Cardiac muscle cell (in vitro differentiated cells and primary cell): ENCODE results near the gene ID2. TPM values are rescaled to one million over a fixed set of nuclear protein-coding genes. Genes with fewer than 3 reads are reported as not detected.

Source experiments
- DNase-seq, 2 donors: peaks; one replicate each; pipeline versions ENCODE4 v3.0.0 to v3.0.0-alpha.2; 2010 to 2017; ENCODE audit warnings: low read depth in 1 of 2, low spot score in 1 of 2
- H3K27ac ChIP-seq: fragments of 200-600 bp; sonication (generic); 2 replicates; pipeline ENCODE4 v1.5.1; 2016
- H3K27me3 ChIP-seq: fragments of 200-600 bp; sonication (generic); 2 replicates; pipeline ENCODE4 v1.6.0; 2016; ENCODE audit warnings: control low read depth
- H3K36me3 ChIP-seq: fragments of 200-600 bp; sonication (generic); 2 replicates; pipeline ENCODE4 v1.5.1; 2016; ENCODE audit warnings: control low read depth
- H3K4me1 ChIP-seq: fragments of 200-600 bp; sonication (generic); 2 replicates; pipeline ENCODE4 v1.8.1; 2017; ENCODE audit warnings: low read depth, mild to moderate bottlenecking, mixed run types
- H3K4me3 ChIP-seq: fragments of 200-600 bp; sonication (generic); 2 replicates; pipeline ENCODE4 v1.5.1; 2016; ENCODE audit warnings: mild to moderate bottlenecking
- H3K9me3 ChIP-seq: fragments of 200-600 bp; sonication (generic); 2 replicates; pipeline ENCODE4 v1.5.1; 2017; ENCODE audit warnings: low read depth, mild to moderate bottlenecking, control low read depth
- polyA plus RNA-seq: library from polyadenylated mRNA; unstranded; fragments of >200 nt; fragmentation: Nextera tagmentation; extraction: Ambion mirVana; gene quantifications from 2 replicates; pipeline ENCODE4 v1.2.1, GENCODE V29; 2016
- total RNA-seq: library from RNA; depleted of rRNA; stranded (reverse); fragments of >200 nt; gene quantifications from 2 replicates; pipeline ENCODE4 v1.2.3, GENCODE V29; 2016
- TF ChIP-seq, protein P1 (sequence below): IDR thresholded peaks from 2 replicates; pipeline ENCODE4 v1.5.1; 2012; ENCODE audit warnings: low read depth, mild to moderate bottlenecking, low read length

The ID2 gene
- total and polyA plus RNA-seq, 2 experiments from 2014 or later: 409 to 780 TPM

DNA sequence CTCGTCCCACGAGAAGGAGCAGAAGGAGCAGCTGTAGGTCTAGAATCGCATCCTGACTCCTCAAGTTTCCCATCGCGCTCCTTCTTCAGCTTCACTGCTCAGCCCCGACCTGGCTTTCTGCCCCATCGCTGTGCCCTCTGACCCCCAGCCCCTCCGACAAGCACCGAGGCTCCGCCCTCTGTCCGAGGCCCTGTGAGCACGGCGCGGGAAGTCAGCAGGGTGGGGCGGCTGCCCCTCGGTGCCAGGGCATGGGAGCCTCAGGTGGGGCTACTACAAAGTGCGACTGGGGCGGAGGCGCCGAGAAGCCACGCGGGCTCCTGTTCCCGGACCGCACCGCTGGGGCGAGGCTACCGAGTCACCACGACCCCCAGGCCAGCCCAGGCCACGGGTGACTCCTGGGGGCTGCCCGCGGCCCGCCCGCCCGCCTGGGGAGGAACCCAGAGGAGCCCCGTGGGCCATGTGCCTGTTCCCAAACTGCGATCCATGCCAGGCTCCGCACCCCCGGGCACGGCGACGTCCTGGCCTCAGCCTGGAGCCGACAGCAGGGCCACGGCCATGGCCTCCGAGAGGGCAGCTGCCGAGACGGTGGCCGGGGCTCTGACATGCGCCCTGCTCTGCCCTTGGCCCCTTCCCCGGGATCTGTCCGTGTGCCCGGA lies 36.6 kb upstream of the ID2 start:
- no peak overlapping the region for H3K27ac ChIP-seq
- TF ChIP-seq, protein P1, sequence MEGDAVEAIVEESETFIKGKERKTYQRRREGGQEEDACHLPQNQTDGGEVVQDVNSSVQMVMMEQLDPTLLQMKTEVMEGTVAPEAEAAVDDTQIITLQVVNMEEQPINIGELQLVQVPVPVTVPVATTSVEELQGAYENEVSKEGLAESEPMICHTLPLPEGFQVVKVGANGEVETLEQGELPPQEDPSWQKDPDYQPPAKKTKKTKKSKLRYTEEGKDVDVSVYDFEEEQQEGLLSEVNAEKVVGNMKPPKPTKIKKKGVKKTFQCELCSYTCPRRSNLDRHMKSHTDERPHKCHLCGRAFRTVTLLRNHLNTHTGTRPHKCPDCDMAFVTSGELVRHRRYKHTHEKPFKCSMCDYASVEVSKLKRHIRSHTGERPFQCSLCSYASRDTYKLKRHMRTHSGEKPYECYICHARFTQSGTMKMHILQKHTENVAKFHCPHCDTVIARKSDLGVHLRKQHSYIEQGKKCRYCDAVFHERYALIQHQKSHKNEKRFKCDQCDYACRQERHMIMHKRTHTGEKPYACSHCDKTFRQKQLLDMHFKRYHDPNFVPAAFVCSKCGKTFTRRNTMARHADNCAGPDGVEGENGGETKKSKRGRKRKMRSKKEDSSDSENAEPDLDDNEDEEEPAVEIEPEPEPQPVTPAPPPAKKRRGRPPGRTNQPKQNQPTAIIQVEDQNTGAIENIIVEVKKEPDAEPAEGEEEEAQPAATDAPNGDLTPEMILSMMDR: no peak
- H3K36me3 ChIP-seq: no peaks in the 10 kb centered on the region
- H3K4me3 ChIP-seq: no peak overlapping the region
- no peaks in the 10 kb centered on the region for H3K4me1 ChIP-seq
- H3K27me3 ChIP-seq: no peaks in the 10 kb centered on the region
- H3K9me3 ChIP-seq: no peaks in the 10 kb centered on the region
- DNase-seq: no peak

GRCh38 chr2:8646731-8647461 lies 35.0 kb upstream of the ID2 start:
- H3K4me3 ChIP-seq: no peak overlapping the region
- H3K4me1 ChIP-seq: no peaks in the 10 kb centered on the region
- TF ChIP-seq, protein P1: no peak
- no peaks in the 10 kb centered on the region for H3K9me3 ChIP-seq
- H3K27me3 ChIP-seq: no peaks in the 10 kb centered on the region
- H3K36me3 ChIP-seq: no peaks in the 10 kb centered on the region
- H3K27ac ChIP-seq: no peak overlapping the region
- DNase-seq: no peak

DNA sequence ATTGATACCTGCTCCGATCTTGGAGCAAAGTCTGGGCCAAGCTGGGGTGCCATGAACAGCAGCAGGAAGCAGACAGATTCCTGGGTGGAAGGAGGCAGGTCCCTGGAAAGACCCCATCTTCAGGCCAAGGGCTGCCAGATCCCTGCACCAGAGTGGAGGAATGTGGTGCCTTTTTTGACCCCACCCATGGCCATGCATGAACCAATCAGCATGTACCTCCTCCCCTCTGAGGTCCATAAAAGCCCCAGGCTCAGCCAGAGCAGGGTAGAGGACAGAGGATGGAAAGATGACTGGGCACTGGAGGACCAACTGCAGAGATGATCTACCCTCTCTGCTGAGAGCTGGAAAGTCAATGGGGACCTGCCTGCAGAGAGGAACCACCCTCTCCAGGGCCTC lies 34.4 kb upstream of the ID2 start:
- TF ChIP-seq, protein P1: no peak
- Histone ChIP-seq H3K27ac (no peak overlapping the region), H3K27me3 (no peaks in the 10 kb centered on the region), H3K9me3 (no peaks in the 10 kb centered on the region), H3K36me3 (no peaks in the 10 kb centered on the region), H3K4me1 (no peaks in the 10 kb centered on the region), H3K4me3 (no peak overlapping the region)
- DNase-seq: no peak

DNA sequence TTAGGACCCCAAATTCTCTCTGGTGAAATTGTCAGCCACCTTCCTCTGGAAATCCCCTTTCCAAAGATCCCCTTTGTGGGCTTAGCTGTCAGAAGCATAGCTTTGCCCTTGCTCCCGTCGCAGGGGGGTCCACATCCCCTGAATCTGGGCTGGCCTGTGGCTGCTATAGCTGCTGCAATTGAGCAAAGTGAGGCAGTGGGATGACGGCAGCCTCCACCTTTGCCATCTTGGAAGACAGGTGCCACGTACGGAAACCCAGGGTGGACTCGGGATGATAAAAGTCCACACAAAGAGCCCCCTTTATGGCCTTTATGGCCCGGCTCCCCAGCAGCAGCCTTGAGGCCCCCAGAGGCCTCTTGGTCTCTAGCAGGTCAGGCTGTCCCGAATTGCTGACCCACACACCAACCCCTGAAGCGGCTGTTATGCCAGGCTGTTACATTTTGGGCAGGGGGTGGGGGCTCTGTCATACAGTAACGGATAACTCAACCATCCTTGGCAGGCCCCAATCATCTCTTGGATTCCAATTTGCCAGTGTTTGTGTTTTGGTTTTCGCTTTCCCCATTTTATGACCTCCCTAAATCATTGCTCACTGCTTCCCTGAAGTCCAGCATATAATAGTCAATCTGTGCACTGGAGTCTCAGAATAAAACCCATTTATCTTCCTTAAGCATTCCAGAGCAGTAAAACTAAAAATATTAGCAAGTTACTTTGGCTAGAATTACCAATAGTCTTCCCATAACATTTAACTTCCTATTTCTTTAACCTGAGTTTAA lies 33.2 kb upstream of the ID2 start:
- DNase-seq: no peak
- TF ChIP-seq, protein P1: no peak
- Histone ChIP-seq H3K4me3 (no peak overlapping the region), H3K27ac (no peak overlapping the region), H3K4me1 (no peaks in the 10 kb centered on the region), H3K27me3 (no peaks in the 10 kb centered on the region), H3K9me3 (no peaks in the 10 kb centered on the region), H3K36me3 (no peaks in the 10 kb centered on the region)

- no peaks in the 10 kb centered on the region for H3K27me3 ChIP-seq
- TF ChIP-seq, protein P1: no peak
- no peaks in the 10 kb centered on the region for H3K9me3 ChIP-seq
- no peak overlapping the region for H3K27ac ChIP-seq
- H3K4me3 ChIP-seq: no peak overlapping the region
- no peak for DNase-seq
- no peaks in the 10 kb centered on the region for H3K4me1 ChIP-seq
- H3K36me3 ChIP-seq: no peaks in the 10 kb centered on the region
Observed at GRCh38 chr2:8649718-8650117, 32.1 kb upstream of the ID2 start.
